ENCODE measurements around the gene SEMA3B.
A peak's percentile ranks its signal among the peaks of the same experiment; 100 is the strongest.
"Not testable (repeated sequence)": the region's sequence is repeated elsewhere in the genome, so short reads cannot be mapped to it uniquely, and the experiment has no call there.

The SEMA3B gene

GRCh38 chr3:50268703-50269451 lies at the start of gene SEMA3B:
Gene SEMA3B (plus strand): TSS chr3:50269147. CDS start chr3:50269241, 94 bp downstream.
- no peak for DNase-seq (ENCODE audit: low read depth, low spot score)

- DNase-seq (ENCODE audit: low read depth, low spot score): no peak
These were observed 49.7 kb upstream of the SEMA3B start for GRCh38 chr3:50219285-50219684.

- no peak for DNase-seq (ENCODE audit: low read depth, low spot score)
These were observed 48.8 kb upstream of the SEMA3B start for GRCh38 chr3:50220109-50220508.

- no peak for DNase-seq (ENCODE audit: low read depth, low spot score)
These were observed 47.9 kb upstream of the SEMA3B start for GRCh38 chr3:50221051-50221410.

- no peak for DNase-seq (ENCODE audit: low read depth, low spot score)
These were observed 47.4 kb upstream of the SEMA3B start for GRCh38 chr3:50221411-50222168.

GRCh38 chr3:50222169-50222528 lies 46.8 kb upstream of the SEMA3B start:
- DNase-seq (ENCODE audit: low read depth, low spot score): no peak

GRCh38 chr3:50224639-50225038 lies 44.3 kb upstream of the SEMA3B start:
- no peak for DNase-seq (ENCODE audit: low read depth, low spot score)

GRCh38 chr3:50226888-50227389 lies 42.0 kb upstream of the SEMA3B start:
- DNase-seq (ENCODE audit: low read depth, low spot score): no peak

GRCh38 chr3:50227390-50228183 lies 41.4 kb upstream of the SEMA3B start:
- no peak for DNase-seq (ENCODE audit: low read depth, low spot score)

- not testable (repeated sequence) for DNase-seq (ENCODE audit: low read depth, low spot score)
These were observed 40.7 kb upstream of the SEMA3B start for GRCh38 chr3:50228184-50228763.

GRCh38 chr3:50229490-50229889 lies 39.5 kb upstream of the SEMA3B start:
- no peak for DNase-seq (ENCODE audit: low read depth, low spot score)

- no peak for DNase-seq (ENCODE audit: low read depth, low spot score)
These were observed 38.7 kb upstream of the SEMA3B start for GRCh38 chr3:50230104-50230793.

GRCh38 chr3:50230794-50231125 lies 38.2 kb upstream of the SEMA3B start:
- DNase-seq (ENCODE audit: low read depth, low spot score): no peak

- no peak for DNase-seq (ENCODE audit: low read depth, low spot score)
These were observed 37.4 kb upstream of the SEMA3B start for GRCh38 chr3:50231581-50231980.

- no peak for DNase-seq (ENCODE audit: low read depth, low spot score)
These were observed 36.6 kb upstream of the SEMA3B start for GRCh38 chr3:50232303-50232702.

GRCh38 chr3:50233176-50233575 lies 35.8 kb upstream of the SEMA3B start:
- no peak for DNase-seq (ENCODE audit: low read depth, low spot score)

GRCh38 chr3:50235716-50236483 lies 33.0 kb upstream of the SEMA3B start, which contains the start of gene GNAI2:
Gene GNAI2 (plus strand): TSS chr3:50236204. CDS start chr3:50236336, 132 bp downstream.
- peak; percentile 94 for DNase-seq (ENCODE audit: low read depth, low spot score)

- no peak for DNase-seq (ENCODE audit: low read depth, low spot score)
These were observed 32.3 kb upstream of the SEMA3B start for GRCh38 chr3:50236484-50237132.

GRCh38 chr3:50237133-50237651 lies 31.8 kb upstream of the SEMA3B start:
- DNase-seq (ENCODE audit: low read depth, low spot score): no peak
